Measurements from ENCODE around the gene TPRN. TPM values are rescaled to one million over a fixed set of nuclear protein-coding genes. Genes with fewer than 3 reads are reported as not detected.

Gene TPRN
- total RNA-seq, 1 experiment from 2014 or later: 14.8 TPM

- H3K4me1 ChIP-seq: peaks cover 17% of the 10 kb centered on the region
- no peak overlapping the region for H3K27ac ChIP-seq
- no peaks in the 10 kb centered on the region for H3K9me3 ChIP-seq (replicated peaks)
- no peak overlapping the region for H3K4me3 ChIP-seq
- peak; percentile 96 to 98 for DNase-seq
- no peaks in the 10 kb centered on the region for H3K27me3 ChIP-seq
- H3K36me3 ChIP-seq: no peaks in the 10 kb centered on the region
Observed at GRCh38 chr9:137150617-137151457, 49.7 kb downstream of the TPRN start.

GRCh38 chr9:137149942-137150616 is 50.5 kb downstream of the TPRN start:
- Histone ChIP-seq H3K4me3 (peak overlapping the region; percentile 30), H3K27ac (peak overlapping the region; percentile 47), H3K9me3 (replicated peaks) (no peaks in the 10 kb centered on the region), H3K27me3 (no peaks in the 10 kb centered on the region), H3K36me3 (no peaks in the 10 kb centered on the region), H3K4me1 (peaks cover 17% of the 10 kb centered on the region)
- DNase-seq: no peak

GRCh38 chr9:137149363-137149762 is 51.2 kb downstream of the TPRN start:
- no peaks in the 10 kb centered on the region for H3K36me3 ChIP-seq
- peak overlapping the region; percentile 47 for H3K27ac ChIP-seq
- DNase-seq: peak; percentile 74 to 88
- H3K4me3 ChIP-seq: peak overlapping the region; percentile 30
- no peaks in the 10 kb centered on the region for H3K27me3 ChIP-seq
- H3K4me1 ChIP-seq: peaks cover 17% of the 10 kb centered on the region
- H3K9me3 ChIP-seq (replicated peaks): no peaks in the 10 kb centered on the region

- Histone ChIP-seq H3K4me3 (no peak overlapping the region), H3K9me3 (replicated peaks) (no peaks in the 10 kb centered on the region), H3K4me1 (peaks cover 17% of the 10 kb centered on the region), H3K36me3 (no peaks in the 10 kb centered on the region), H3K27ac (no peak overlapping the region), H3K27me3 (no peaks in the 10 kb centered on the region)
- DNase-seq: no peak
Observed at GRCh38 chr9:137148661-137149060, 51.9 kb downstream of the TPRN start.

GRCh38 chr9:137148242-137148641 is 52.3 kb downstream of the TPRN start:
- no peaks in the 10 kb centered on the region; the same call in 1 of the 2 replicates for H3K27me3 ChIP-seq
- no peaks in the 10 kb centered on the region for H3K36me3 ChIP-seq
- H3K27ac ChIP-seq: no peak overlapping the region
- H3K4me3 ChIP-seq: no peak overlapping the region
- no peak for DNase-seq
- peaks cover 17% of the 10 kb centered on the region for H3K4me1 ChIP-seq
- H3K9me3 ChIP-seq (replicated peaks): no peaks in the 10 kb centered on the region

- no peak overlapping the region for H3K27ac ChIP-seq
- DNase-seq: no peak
Observed at GRCh38 chr9:137147793-137148160, 52.8 kb downstream of the TPRN start.

GRCh38 chr9:137147091-137147792 is 53.3 kb downstream of the TPRN start:
- Histone ChIP-seq H3K4me1 (peaks cover 17% of the 10 kb centered on the region), H3K4me3 (no peak overlapping the region)

More at GRCh38 chr9:137147793-137148160, 52.8 kb downstream of the TPRN start:
- Histone ChIP-seq H3K9me3 (replicated peaks) (no peaks in the 10 kb centered on the region), H3K4me1 (peaks cover 17% of the 10 kb centered on the region), H3K27me3 (peaks cover 4% of the 10 kb centered on the region), H3K4me3 (no peak overlapping the region), H3K36me3 (no peaks in the 10 kb centered on the region)

GRCh38 chr9:137146527-137146918 is 54.0 kb downstream of the TPRN start:
- DNase-seq: no peak
- no peaks in the 10 kb centered on the region for H3K36me3 ChIP-seq
- no peaks in the 10 kb centered on the region for H3K9me3 ChIP-seq (replicated peaks)
- no peak overlapping the region for H3K4me3 ChIP-seq
- H3K27ac ChIP-seq: no peak overlapping the region
- peaks cover 6% of the 10 kb centered on the region for H3K27me3 ChIP-seq
- peaks cover 17% of the 10 kb centered on the region for H3K4me1 ChIP-seq

More at GRCh38 chr9:137147091-137147792, 53.3 kb downstream of the TPRN start:
- Histone ChIP-seq H3K9me3 (replicated peaks) (no peaks in the 10 kb centered on the region), H3K27me3 (peaks cover 6% of the 10 kb centered on the region), H3K36me3 (no peaks in the 10 kb centered on the region), H3K27ac (no peak overlapping the region)
- no peak for DNase-seq

GRCh38 chr9:137145731-137146526 is 54.6 kb downstream of the TPRN start:
- H3K27me3 ChIP-seq: peaks cover 6% of the 10 kb centered on the region
- no peak overlapping the region for H3K27ac ChIP-seq
- no peak for DNase-seq
- no peak overlapping the region for H3K4me3 ChIP-seq
- peaks cover 17% of the 10 kb centered on the region for H3K4me1 ChIP-seq
- H3K36me3 ChIP-seq: no peaks in the 10 kb centered on the region
- no peaks in the 10 kb centered on the region for H3K9me3 ChIP-seq (replicated peaks)

- H3K27ac ChIP-seq: no peak overlapping the region
- H3K27me3 ChIP-seq: peaks cover 6% of the 10 kb centered on the region
- no peaks in the 10 kb centered on the region for H3K36me3 ChIP-seq
- no peaks in the 10 kb centered on the region; the same call in 1 of the 2 replicates for H3K4me1 ChIP-seq
- DNase-seq: no peak
- no peak overlapping the region for H3K4me3 ChIP-seq
- H3K9me3 ChIP-seq (replicated peaks): no peaks in the 10 kb centered on the region
Observed at GRCh38 chr9:137143459-137143858, 57.1 kb downstream of the TPRN start.

- Histone ChIP-seq H3K4me1 (peaks cover 10% of the 10 kb centered on the region), H3K36me3 (no peaks in the 10 kb centered on the region), H3K27me3 (peaks cover 6% of the 10 kb centered on the region), H3K27ac (no peak overlapping the region), H3K4me3 (no peak overlapping the region), H3K9me3 (replicated peaks) (no peaks in the 10 kb centered on the region)
- no peak for DNase-seq
Observed at GRCh38 chr9:137141976-137142936, 58.3 kb downstream of the TPRN start.

Data from SJCRH30 (cell line).